HCT116 (cell line): Measurements from ENCODE around the gene UBE2N. TPM values are rescaled to one million over a fixed set of nuclear protein-coding genes. Genes with fewer than 3 reads are reported as not detected.

ENCODE experiments used
- ATAC-seq: fragments of 200-7000 bp; cut with Tn5 transposase; 2 replicates; pipeline ENCODE4 v1.9.1; 2020; ENCODE audit warnings: mild to moderate bottlenecking, moderate library complexity
- BruUV-seq: library from RNA; stranded (reverse); fragments of 400-500 nt; replicated peaks from 2 replicates; lab custom pipeline; 2021; lab: Mats Ljungman, UMichigan
- CTCF ChIA-PET: fragments of 300-600 bp; sonication (Branson Sonifier 250); formaldehyde crosslinking; loops from one replicate; lab custom pipeline; 2021; ENCODE audit warnings: antibody characterized with exemption; lab: Charles Lee
- POLR2A ChIA-PET: fragments of 300-600, 350-600 bp; sonication (Branson Sonifier 250); formaldehyde crosslinking; loops from one replicate; lab custom pipeline; 2021; ENCODE audit warnings: antibody characterized with exemption; lab: Charles Lee
- RAD21 ChIA-PET, 2 experiments: fragments of 300-600 bp; sonication (Branson Sonifier 250); formaldehyde crosslinking; loops; one replicate each; lab custom pipeline; 2023; ENCODE audit warnings: low total read pairs in 2 of 2; ENCODE audit not compliant: uncharacterized antibody in 2 of 2, unreplicated experiment in 2 of 2, low non-redundant PET in 1 of 2; lab: Charles Lee
- DNase-seq: peaks from one replicate; pipeline ENCODE4 v3.0.0-alpha.2; 2010; ENCODE audit warnings: low read depth, low spot score
- H2AFZ ChIP-seq: fragments of 200-600 bp; shearing (Covaris generic), sonication (generic); 2 replicates; pipeline ENCODE4 v1.6.1; 2017; ENCODE audit warnings: low read depth, mixed run types, mixed read lengths, antibody characterized with exemption, low read length; ENCODE audit not compliant: poor library complexity, severe bottlenecking
- H3K27ac ChIP-seq: 2 replicates; pipeline ENCODE4 v1.5.1; 2012; ENCODE audit warnings: low read depth, low read length
- H3K27me3 ChIP-seq: fragments of 200-600 bp; sonication (generic); 2 replicates; pipeline ENCODE4 v1.6.1; 2016; ENCODE audit warnings: mixed run types, low read length, mixed read lengths; ENCODE audit not compliant: insufficient read depth
- H3K36me3 ChIP-seq, 2 experiments: fragments of 200-500 bp in 1 of 2; fragments of 200-600 bp in 1 of 2; sonication (Bioruptor generic) in 1 of 2; sonication (generic) in 1 of 2; 2 replicates each; pipeline versions ENCODE4 v1.5.1 to v1.6.1; 2014 to 2016; ENCODE audit warnings: low read length in 2 of 2, inconsistent platforms in 1 of 2, mixed read lengths in 1 of 2, mixed run types in 1 of 2; ENCODE audit not compliant: insufficient read depth in 2 of 2, control insufficient read depth in 1 of 2
- H3K4me1 ChIP-seq, 2 experiments: fragments of 200-600 bp in 1 of 2; sonication (generic) in 1 of 2; 2 replicates each; pipeline versions ENCODE4 v1.5.1 to v1.6.1; 2012 to 2017; ENCODE audit warnings: low read length in 2 of 2, inconsistent platforms in 1 of 2, mild to moderate bottlenecking in 1 of 2, mixed read lengths in 1 of 2, mixed run types in 1 of 2, moderate library complexity in 1 of 2; ENCODE audit not compliant: insufficient read depth in 2 of 2, control insufficient read depth in 1 of 2
- H3K4me2 ChIP-seq: fragments of 200-600 bp; sonication (generic); 2 replicates; pipeline ENCODE4 v1.6.1; 2017; ENCODE audit warnings: mixed run types, low read length, mixed read lengths
- H3K4me3 ChIP-seq, 2 experiments: fragments of 200-600 bp in 1 of 2; sonication (generic) in 1 of 2; replicated peaks in 1 of 2; 2 replicates each; pipeline ENCODE4 v1.5.1; 2011 to 2016; ENCODE audit warnings: low read length in 2 of 2, control low read depth in 1 of 2, low read depth in 1 of 2, mild to moderate bottlenecking in 1 of 2, mixed read lengths in 1 of 2, mixed run types in 1 of 2
- H3K79me2 ChIP-seq: fragments of 200-600 bp; sonication (generic); 2 replicates; pipeline ENCODE4 v1.6.1; 2017; ENCODE audit warnings: mild to moderate bottlenecking, mixed run types, low read length, moderate library complexity, mixed read lengths; ENCODE audit not compliant: insufficient read depth
- H3K9ac ChIP-seq: fragments of 200-600 bp; sonication (generic); 2 replicates; pipeline ENCODE4 v1.6.1; 2016; ENCODE audit warnings: low read length, mixed read lengths
- H3K9me2 ChIP-seq: fragments of 200-600 bp; sonication (generic), shearing (Covaris generic); 2 replicates; pipeline ENCODE4 v1.6.1; 2017; ENCODE audit warnings: mixed run types, mild to moderate bottlenecking, moderate library complexity; ENCODE audit not compliant: insufficient read depth
- H3K9me3 ChIP-seq, 2 experiments: fragments of 200-500 bp in 1 of 2; fragments of 200-600 bp in 1 of 2; sonication (Bioruptor generic) in 1 of 2; sonication (generic) in 1 of 2; 2 replicates each; pipeline ENCODE4 v1.6.1; 2014 to 2017; ENCODE audit warnings: low read length in 2 of 2, mixed read lengths in 2 of 2, inconsistent platforms in 1 of 2, low read depth in 1 of 2, mild to moderate bottlenecking in 1 of 2, mixed run types in 1 of 2, moderate library complexity in 1 of 2; ENCODE audit not compliant: control insufficient read depth in 1 of 2, insufficient read depth in 1 of 2
- H4K20me1 ChIP-seq: fragments of 200-600 bp; sonication (generic), shearing (Covaris generic); 2 replicates; pipeline ENCODE4 v1.6.1; 2017; ENCODE audit warnings: mixed run types, mild to moderate bottlenecking, moderate library complexity; ENCODE audit not compliant: insufficient read depth
- CBX3 ChIP-seq: IDR thresholded peaks from 2 replicates; pipeline ENCODE4 v1.6.1; 2012; ENCODE audit warnings: low read depth
- CEBPB ChIP-seq: IDR thresholded peaks from 2 replicates; pipeline ENCODE4 v1.6.1; 2012; ENCODE audit warnings: low read depth
- ELF1 ChIP-seq: IDR thresholded peaks from 2 replicates; pipeline ENCODE4 v1.6.1; 2012; ENCODE audit warnings: low read depth, borderline replicate concordance
- MAX ChIP-seq: IDR thresholded peaks from 2 replicates; pipeline ENCODE4 v1.6.1; 2012
- POLR2AphosphoS5 ChIP-seq: IDR thresholded peaks from 2 replicates; pipeline ENCODE4 v1.6.1; 2011; ENCODE audit warnings: mild to moderate bottlenecking, low read depth, low read length, moderate library complexity
- REST ChIP-seq: IDR thresholded peaks from 2 replicates; pipeline ENCODE4 v1.6.1; 2012; ENCODE audit warnings: low read depth
- TCF7L2 ChIP-seq: IDR thresholded peaks from 2 replicates; pipeline ENCODE4 v1.7.0; 2011; ENCODE audit warnings: borderline replicate concordance, inconsistent platforms; ENCODE audit not compliant: insufficient read depth, insufficient read length; ENCODE audit errors: extremely low read depth
- intact Hi-C: fragments of 100-400 bp; cut with micrococcal nuclease; formaldehyde crosslinking; loops from 2 replicates; pipeline ENCODE4 v1.10.0; 2022
- total RNA-seq: library from RNA; stranded (reverse); gene quantifications from one replicate; pipeline ENCODE4 v1.2.1, GENCODE V29; 2021; ENCODE audit not compliant: unreplicated experiment

The UBE2N gene
- total RNA-seq, 1 experiment from 2014 or later: 140 TPM

GRCh38 chr12:93415723-93416464 lies 25.9 kb downstream of the UBE2N start:
- Histone ChIP-seq H3K79me2 (peaks cover 99% of the 10 kb centered on the region), H3K4me3 (no peak overlapping the region), H4K20me1 (peaks cover 51% of the 10 kb centered on the region), H3K4me1 (no peaks in the 10 kb centered on the region), H3K36me3 (no peaks in the 10 kb centered on the region), H3K27me3 (no peaks in the 10 kb centered on the region)
- CTCF ChIA-PET: interaction anchor here (0.9 to 1.2 kb wide), 2 partner anchors 18 to 429 kb away, joined by 3 to 6 read pairs; no protein-coding TSS in a partner anchor
- TF ChIP-seq REST: no peak
- no peak for TF ChIP-seq CEBPB
- TF ChIP-seq ELF1: no peak
- no peak for TF ChIP-seq MAX
- TF ChIP-seq CBX3: no peak
- TF ChIP-seq POLR2AphosphoS5: no peak
- no peak for TF ChIP-seq TCF7L2
- TF ChIP-seq, all 23 proteins: peak for 0
- ATAC-seq: no peak
- no peak for DNase-seq
- no peak overlapping the region for H3K4me2 ChIP-seq
- no peak overlapping the region for H2AFZ ChIP-seq
- no peaks in the 10 kb centered on the region for H3K9me2 ChIP-seq
- ChIA-PET POLR2A (no interaction called here), RAD21 (no interaction called here)
- H3K9me3 ChIP-seq: no peaks in the 10 kb centered on the region
- no TSS peak for BruUV-seq
- no peak overlapping the region for H3K9ac ChIP-seq
- H3K27ac ChIP-seq: no peak overlapping the region
- intact Hi-C loops: no loop called here
